UCSD-AML1 (cell line): Measurements from ENCODE around the gene MT1HL1.
"Not testable (repeated sequence)": the region's sequence is repeated elsewhere in the genome, so short reads cannot be mapped to it uniquely, and the experiment has no call there.

ENCODE experiments used
- DNase-seq: peaks from one replicate; lab custom pipeline; 2025; ENCODE audit not compliant: unreplicated experiment; lab: John Stamatoyannopoulos, UW

MT1HL1 gene

GRCh38 chr1:237018896-237019295, 14.7 kb upstream of the MT1HL1 start:
- DNase-seq: no peak

GRCh38 chr1:237016626-237017025, 12.4 kb upstream of the MT1HL1 start:
- no peak for DNase-seq

GRCh38 chr1:237013608-237014007, 9.4 kb upstream of the MT1HL1 start:
- DNase-seq: no peak

GRCh38 chr1:237012788-237013383, 8.6 kb upstream of the MT1HL1 start:
- no peak for DNase-seq

- DNase-seq: no peak
Observed at GRCh38 chr1:237012361-237012760, 8.1 kb upstream of the MT1HL1 start.

- DNase-seq: no peak
Observed at GRCh38 chr1:237011432-237011831, 7.2 kb upstream of the MT1HL1 start.

- no peak for DNase-seq
Observed at GRCh38 chr1:237009611-237010010, 5.4 kb upstream of the MT1HL1 start.

- DNase-seq: no peak
Observed at GRCh38 chr1:237007147-237007881, 3.1 kb upstream of the MT1HL1 start.

- no peak for DNase-seq
Observed at GRCh38 chr1:237005674-237006073, 1.4 kb upstream of the MT1HL1 start.

- no peak for DNase-seq
Observed at GRCh38 chr1:237003516-237003915, 725 bp downstream of the MT1HL1 start.

- DNase-seq: no peak
Observed at GRCh38 chr1:237000191-237000590, 4.0 kb downstream of the MT1HL1 start.

- DNase-seq: no peak
Observed at GRCh38 chr1:236998546-236998945, 5.7 kb downstream of the MT1HL1 start.

GRCh38 chr1:236997882-236998281, 6.4 kb downstream of the MT1HL1 start:
- no peak for DNase-seq

GRCh38 chr1:236997361-236997760, 6.9 kb downstream of the MT1HL1 start:
- DNase-seq: no peak

GRCh38 chr1:236994450-236994849, 9.8 kb downstream of the MT1HL1 start:
- DNase-seq: no peak

- DNase-seq: no peak
Observed at GRCh38 chr1:236992449-236992848, 11.8 kb downstream of the MT1HL1 start.

GRCh38 chr1:236990052-236990445, 14.2 kb downstream of the MT1HL1 start:
- DNase-seq: no peak

- DNase-seq: no peak
Observed at GRCh38 chr1:236989290-236990051, 14.8 kb downstream of the MT1HL1 start.

GRCh38 chr1:236983818-236984217, 20.4 kb downstream of the MT1HL1 start:
- no peak for DNase-seq

- DNase-seq: no peak
Observed at GRCh38 chr1:236982380-236982779, 21.9 kb downstream of the MT1HL1 start.

GRCh38 chr1:236981431-236981830, 22.8 kb downstream of the MT1HL1 start:
- DNase-seq: not testable (repeated sequence)

GRCh38 chr1:236980673-236981072, 23.6 kb downstream of the MT1HL1 start:
- DNase-seq: no peak
